ENCODE results near the gene ERVW-1. TPM values are rescaled to one million over a fixed set of nuclear protein-coding genes. Genes with fewer than 3 reads are reported as not detected.

Gene ERVW-1
- total RNA-seq, 3 donors from 2014 or later (not counting 1 experiment from before 2014, with no cell fraction given): not detected

DNA sequence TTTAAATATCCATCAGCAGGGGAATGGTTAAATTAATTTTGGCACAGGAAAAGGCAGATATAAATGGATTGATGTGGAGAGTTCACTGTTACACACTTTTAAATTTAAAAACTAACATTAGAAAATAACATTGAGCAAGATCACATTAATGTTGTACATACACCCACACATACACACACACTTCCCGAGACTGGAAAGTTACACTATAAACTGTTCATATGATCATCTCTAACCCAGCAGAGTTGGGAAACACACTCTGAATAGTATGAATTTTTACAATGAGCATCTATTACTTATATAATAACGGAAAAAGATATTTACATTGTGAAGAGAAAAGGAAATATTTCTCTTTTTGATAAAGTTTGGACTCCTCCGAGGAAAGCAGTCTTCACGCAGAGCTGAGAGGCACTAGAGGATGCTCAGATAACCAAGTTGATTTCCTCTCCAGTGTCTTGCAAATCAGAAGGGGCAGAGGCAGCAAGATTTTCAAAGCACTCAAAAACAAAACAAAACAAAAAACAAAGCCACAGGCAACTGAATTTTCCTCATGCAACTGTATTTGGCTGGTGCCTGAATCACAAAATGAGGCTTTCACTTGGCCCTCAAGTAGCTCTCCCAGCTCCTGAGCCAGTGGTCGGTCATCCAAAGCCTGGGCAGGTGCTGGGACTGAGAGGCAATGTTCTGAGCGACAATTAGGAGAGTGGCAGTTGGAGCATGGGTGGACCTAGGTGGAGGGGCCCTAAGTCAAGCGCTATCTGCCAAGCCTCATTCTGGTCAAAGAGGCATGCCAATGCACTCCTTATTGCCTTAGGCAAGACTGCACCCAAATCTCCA, 40.9 kb downstream of the ERVW-1 start:
- WGBS (ENCODE audit: insufficient coverage): 90% methylated on average over 6 of the region's 7 CpGs
- Histone ChIP-seq H3K27me3 (ENCODE audit: control insufficient read depth, insufficient read depth, low read length) (no peaks in the 10 kb centered on the region), H3K27ac (ENCODE audit: low read length) (no peak overlapping the region), H3K36me3 (ENCODE audit: control insufficient read depth, insufficient read depth, low read length) (no peaks in the 10 kb centered on the region), H3K9me3 (ENCODE audit: control insufficient read depth, insufficient read depth, low read length) (no peaks in the 10 kb centered on the region), H3K4me1 (ENCODE audit: control insufficient read depth, insufficient read depth, low read length) (no peaks in the 10 kb centered on the region), H3K4me3 (ENCODE audit: low read length) (no peak overlapping the region)
- Mint-ChIP-seq H3K9me3 (no peaks in the 10 kb centered on the region), H3K4me1 (no peaks in the 10 kb centered on the region), H3K36me3 (no peaks in the 10 kb centered on the region), H3K27ac (no peak overlapping the region), H3K27me3 (ENCODE audit: low read depth in 2 of 2) (peaks cover 11 to 12% of the 10 kb centered on the region in 2 donors), H3K4me3 (no peak overlapping the region)
- TF ChIP-seq CTCF (IDR thresholded peaks at IDR 0.05): no peak
- DNase-seq (no peak), ATAC-seq (no peak)
- intact Hi-C loops (cut with micrococcal nuclease): no loop called here

DNA sequence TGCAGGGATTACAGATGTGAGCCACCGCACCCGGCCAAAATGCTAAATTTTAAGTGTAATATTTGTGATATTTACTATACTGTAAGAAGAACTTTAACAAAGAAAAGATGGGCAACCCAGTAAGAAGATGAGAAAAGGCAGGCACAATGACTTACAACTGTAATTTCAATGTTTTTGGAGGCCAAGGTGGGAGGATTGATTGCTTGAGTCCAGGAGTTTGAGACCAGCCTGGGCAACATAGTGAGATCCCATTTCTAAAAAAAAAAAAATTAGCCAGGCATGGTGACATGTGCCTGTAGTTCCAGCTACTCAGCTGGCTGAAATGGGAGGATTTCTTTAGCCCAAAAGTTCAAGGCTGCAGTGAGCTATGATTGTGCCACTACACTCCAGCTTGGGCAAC, 42.2 kb downstream of the ERVW-1 start:
- H3K4me1 Mint-ChIP-seq: no peaks in the 10 kb centered on the region
- H3K9me3 Mint-ChIP-seq: no peaks in the 10 kb centered on the region
- Histone ChIP-seq H3K4me3 (ENCODE audit: low read length) (no peak overlapping the region), H3K27ac (ENCODE audit: low read length) (no peak overlapping the region), H3K27me3 (ENCODE audit: control insufficient read depth, insufficient read depth, low read length) (no peaks in the 10 kb centered on the region), H3K36me3 (ENCODE audit: control insufficient read depth, insufficient read depth, low read length) (no peaks in the 10 kb centered on the region), H3K4me1 (ENCODE audit: control insufficient read depth, insufficient read depth, low read length) (no peaks in the 10 kb centered on the region), H3K9me3 (ENCODE audit: control insufficient read depth, insufficient read depth, low read length) (no peaks in the 10 kb centered on the region)
- H3K27me3 Mint-ChIP-seq (ENCODE audit: low read depth in 2 of 2): peaks cover 11 to 12% of the 10 kb centered on the region in 2 donors
- no peak for ATAC-seq
- H3K4me3 Mint-ChIP-seq: no peak overlapping the region
- intact Hi-C loops (cut with micrococcal nuclease): no loop called here
- no peak for TF ChIP-seq CTCF (IDR thresholded peaks at IDR 0.05)
- no CpG with 5 or more reads among the region's 2 CpGs for WGBS (ENCODE audit: insufficient coverage)
- H3K27ac Mint-ChIP-seq: no peak overlapping the region
- no peak for DNase-seq
- no peaks in the 10 kb centered on the region for H3K36me3 Mint-ChIP-seq

GRCh38 chr7:92433019-92433418, 44.7 kb downstream of the ERVW-1 start:
- 94% methylated on average over 7 of the region's 8 CpGs for WGBS (ENCODE audit: insufficient coverage)
- DNase-seq: no peak
- no peak for ATAC-seq
- no peak overlapping the region for H3K4me3 ChIP-seq (ENCODE audit: low read length)
- no peaks in the 10 kb centered on the region for H3K27me3 ChIP-seq (ENCODE audit: control insufficient read depth, insufficient read depth, low read length)
- Mint-ChIP-seq H3K36me3 (no peaks in the 10 kb centered on the region), H3K4me1 (no peaks in the 10 kb centered on the region), H3K27ac (no peak overlapping the region), H3K4me3 (no peak overlapping the region), H3K9me3 (no peaks in the 10 kb centered on the region), H3K27me3 (ENCODE audit: low read depth in 2 of 2) (peaks cover 3 to 8% of the 10 kb centered on the region in 2 donors)
- no peak overlapping the region for H3K27ac ChIP-seq (ENCODE audit: low read length)
- no peak for TF ChIP-seq CTCF (IDR thresholded peaks at IDR 0.05)
- H3K36me3 ChIP-seq (ENCODE audit: control insufficient read depth, insufficient read depth, low read length): no peaks in the 10 kb centered on the region
- no peaks in the 10 kb centered on the region for H3K4me1 ChIP-seq (ENCODE audit: control insufficient read depth, insufficient read depth, low read length)
- intact Hi-C loops (cut with micrococcal nuclease): no loop called here
- no peaks in the 10 kb centered on the region for H3K9me3 ChIP-seq (ENCODE audit: control insufficient read depth, insufficient read depth, low read length)

Data from natural killer cell (primary cell).